ENCODE measurements around the gene PACSIN2.

The PACSIN2 gene

GRCh38 chr22:42992092-42992491 lies 22.9 kb downstream of the PACSIN2 start:
- no peak overlapping the region for H3K27ac Mint-ChIP-seq
- DNase-seq (no peak), ATAC-seq (replicated peaks) (no peak)
- H3K9me3 Mint-ChIP-seq, result no peaks in the 10 kb centered on the region
- peaks cover 11 to 18% of the 10 kb centered on the region in 2 donors for H3K36me3 Mint-ChIP-seq
- no peak overlapping the region for H3K4me3 Mint-ChIP-seq
- peaks cover 39 to 67% of the 10 kb centered on the region in 2 donors for H3K4me1 Mint-ChIP-seq
- H3K27me3 Mint-ChIP-seq, result no peaks in the 10 kb centered on the region

- H3K4me1 Mint-ChIP-seq, result peaks cover 42 to 69% of the 10 kb centered on the region in 2 donors
- no peak overlapping the region for H3K4me3 Mint-ChIP-seq
- no peaks in the 10 kb centered on the region for H3K9me3 Mint-ChIP-seq
- peak overlapping the region; percentile 25 for H3K27ac Mint-ChIP-seq
- peaks cover 10 to 15% of the 10 kb centered on the region in 2 donors for H3K36me3 Mint-ChIP-seq
- DNase-seq (no peak), ATAC-seq (replicated peaks) (peak in 1 of 2 donors; percentile 27)
- H3K27me3 Mint-ChIP-seq, result no peaks in the 10 kb centered on the region
Measured at GRCh38 chr22:42991010-42991651, 23.8 kb downstream of the PACSIN2 start.

- Mint-ChIP-seq H3K27ac (no peak overlapping the region), H3K36me3 (peaks cover 10 to 18% of the 10 kb centered on the region in 2 donors)
- no peak for ATAC-seq (replicated peaks)
Measured at GRCh38 chr22:42990131-42990838, 24.7 kb downstream of the PACSIN2 start.

GRCh38 chr22:42986115-42986514 lies 28.8 kb downstream of the PACSIN2 start:
- ATAC-seq (replicated peaks) (no peak), DNase-seq (no peak)
- Mint-ChIP-seq H3K4me1 (peaks cover 25 to 31% of the 10 kb centered on the region in 2 donors), H3K9me3 (no peaks in the 10 kb centered on the region), H3K27me3 (no peaks in the 10 kb centered on the region), H3K4me3 (no peak overlapping the region), H3K36me3 (peaks cover 2 to 6% of the 10 kb centered on the region in 2 donors), H3K27ac (peak overlapping the region; percentile 82)

More at GRCh38 chr22:42990131-42990838, 24.7 kb downstream of the PACSIN2 start:
- Mint-ChIP-seq H3K27me3 (no peaks in the 10 kb centered on the region), H3K4me1 (peaks cover 48 to 69% of the 10 kb centered on the region in 2 donors), H3K9me3 (no peaks in the 10 kb centered on the region), H3K4me3 (no peak overlapping the region)
- DNase-seq, result no peak

GRCh38 chr22:42985531-42985905 lies 29.4 kb downstream of the PACSIN2 start:
- DNase-seq (no peak), ATAC-seq (replicated peaks) (no peak)
- H3K27ac Mint-ChIP-seq, result peak overlapping the region; percentile 39
- H3K4me3 Mint-ChIP-seq, result no peak overlapping the region
- H3K9me3 Mint-ChIP-seq, result no peaks in the 10 kb centered on the region
- H3K4me1 Mint-ChIP-seq, result peaks cover 24 to 25% of the 10 kb centered on the region in 2 donors
- H3K27me3 Mint-ChIP-seq, result no peaks in the 10 kb centered on the region
- peaks cover 2 to 6% of the 10 kb centered on the region in 2 donors for H3K36me3 Mint-ChIP-seq

DNA sequence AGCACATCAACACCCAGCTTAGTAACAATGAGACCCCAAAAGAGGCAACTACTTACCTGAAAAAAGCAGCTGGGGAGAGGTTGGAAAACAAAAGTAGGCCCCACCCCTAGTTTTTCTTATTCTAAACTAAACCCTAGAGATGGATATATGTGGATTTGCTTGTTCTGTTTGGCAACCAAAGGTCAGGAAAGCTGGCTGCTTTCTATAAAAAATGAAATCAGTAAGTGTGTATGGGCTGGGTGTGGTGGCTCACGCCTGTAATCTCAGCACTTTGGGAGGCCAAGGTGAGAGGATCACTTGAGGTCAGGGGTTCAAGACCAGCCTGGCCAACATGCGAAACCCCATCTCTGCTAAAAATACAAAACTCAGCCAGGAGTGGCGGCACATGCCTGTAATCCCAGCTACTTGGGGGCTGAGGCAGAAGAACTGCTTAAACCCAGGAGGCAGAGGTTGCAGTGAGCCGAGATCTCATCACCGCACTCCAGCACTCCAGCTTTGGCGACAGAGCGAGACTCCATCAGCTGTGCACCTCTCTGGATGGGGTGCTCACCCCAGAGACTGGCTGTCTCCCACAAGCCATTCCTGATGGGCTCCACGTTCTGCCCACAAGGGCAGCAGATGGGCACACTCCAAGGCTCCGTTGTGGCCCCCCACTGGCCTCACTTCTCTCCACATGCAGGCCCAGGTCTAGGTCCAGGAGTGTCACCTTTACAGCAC lies 30.0 kb downstream of the PACSIN2 start:
- H3K4me1 Mint-ChIP-seq, result peaks cover 19 to 20% of the 10 kb centered on the region in 2 donors
- no peak for DNase-seq
- H3K36me3 Mint-ChIP-seq, result peaks cover 0 to 3% of the 10 kb centered on the region in 2 donors
- H3K9me3 Mint-ChIP-seq, result no peaks in the 10 kb centered on the region
- ATAC-seq (replicated peaks), result no peak
- H3K27ac Mint-ChIP-seq, result peak overlapping the region; percentile 39
- H3K27me3 Mint-ChIP-seq, result no peaks in the 10 kb centered on the region
- H3K4me3 Mint-ChIP-seq, result no peak overlapping the region

- ATAC-seq (replicated peaks), result no peak
- peaks cover 0 to 3% of the 10 kb centered on the region in 2 donors for H3K36me3 Mint-ChIP-seq
- no peak overlapping the region for H3K4me3 Mint-ChIP-seq
- H3K9me3 Mint-ChIP-seq, result no peaks in the 10 kb centered on the region
- no peak for DNase-seq
- no peaks in the 10 kb centered on the region for H3K27me3 Mint-ChIP-seq
- peak overlapping the region; percentile 20 for H3K27ac Mint-ChIP-seq
- peaks cover 22 to 25% of the 10 kb centered on the region in 2 donors for H3K4me1 Mint-ChIP-seq
Measured at GRCh38 chr22:42984397-42984796, 30.6 kb downstream of the PACSIN2 start.

DNA sequence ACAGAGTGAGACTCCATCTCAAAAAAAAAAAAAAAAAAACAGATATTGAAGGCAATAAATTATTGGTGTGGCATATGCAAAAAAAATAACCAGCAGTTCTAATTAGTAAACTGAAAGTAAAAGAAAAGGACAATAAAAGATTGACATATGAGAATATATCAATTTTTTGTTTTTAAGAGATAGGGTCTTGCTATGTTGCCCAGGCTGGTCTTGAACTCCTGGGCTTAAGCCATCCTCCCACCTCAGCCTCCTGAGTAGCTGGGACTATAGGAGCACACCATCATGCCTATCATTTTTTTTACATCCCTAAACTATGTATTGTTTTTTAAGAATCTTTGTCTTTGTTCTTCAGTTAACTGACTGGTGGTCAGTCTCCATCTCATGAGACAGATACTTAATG lies 31.5 kb downstream of the PACSIN2 start:
- no peak overlapping the region for H3K27ac Mint-ChIP-seq

GRCh38 chr22:42979606-42980005 lies 35.3 kb downstream of the PACSIN2 start:
- H3K9me3 Mint-ChIP-seq, result no peaks in the 10 kb centered on the region
- peaks cover 0 to 3% of the 10 kb centered on the region in 2 donors for H3K36me3 Mint-ChIP-seq
- DNase-seq (no peak), ATAC-seq (replicated peaks) (no peak)
- H3K4me1 Mint-ChIP-seq, result peaks cover 30 to 42% of the 10 kb centered on the region in 2 donors
- H3K4me3 Mint-ChIP-seq, result no peak overlapping the region
- H3K27me3 Mint-ChIP-seq, result no peaks in the 10 kb centered on the region
- no peak overlapping the region for H3K27ac Mint-ChIP-seq

More for the DNA sequence above, 31.5 kb downstream of the PACSIN2 start:
- DNase-seq, result no peak
- no peaks in the 10 kb centered on the region for H3K27me3 Mint-ChIP-seq
- no peak overlapping the region for H3K4me3 Mint-ChIP-seq
- peaks cover 26 to 34% of the 10 kb centered on the region in 2 donors for H3K4me1 Mint-ChIP-seq
- no peaks in the 10 kb centered on the region for H3K9me3 Mint-ChIP-seq
- H3K36me3 Mint-ChIP-seq, result peaks cover 0 to 6% of the 10 kb centered on the region in 2 donors
- no peak for ATAC-seq (replicated peaks)

GRCh38 chr22:42978453-42979103 lies 36.4 kb downstream of the PACSIN2 start:
- peaks cover 0 to 3% of the 10 kb centered on the region in 2 donors for H3K36me3 Mint-ChIP-seq
- DNase-seq (no peak), ATAC-seq (replicated peaks) (peak; percentile 48 to 54)
- peaks cover 30 to 53% of the 10 kb centered on the region in 2 donors for H3K4me1 Mint-ChIP-seq
- H3K27me3 Mint-ChIP-seq, result no peaks in the 10 kb centered on the region
- no peak overlapping the region for H3K4me3 Mint-ChIP-seq
- no peaks in the 10 kb centered on the region for H3K9me3 Mint-ChIP-seq
- no peak overlapping the region for H3K27ac Mint-ChIP-seq

GRCh38 chr22:42977569-42977968 lies 37.4 kb downstream of the PACSIN2 start:
- no peaks in the 10 kb centered on the region for H3K27me3 Mint-ChIP-seq
- peak; percentile 76 to 86 for ATAC-seq (replicated peaks)
- H3K36me3 Mint-ChIP-seq, result peaks cover 0 to 3% of the 10 kb centered on the region in 2 donors
- H3K4me3 Mint-ChIP-seq, result no peak overlapping the region
- no peak for DNase-seq
- peaks cover 39 to 63% of the 10 kb centered on the region in 2 donors for H3K4me1 Mint-ChIP-seq
- H3K27ac Mint-ChIP-seq, result peak overlapping the region; percentile 59
- no peaks in the 10 kb centered on the region for H3K9me3 Mint-ChIP-seq

GRCh38 chr22:42976217-42976933 lies 38.6 kb downstream of the PACSIN2 start:
- Mint-ChIP-seq H3K27ac (no peak overlapping the region), H3K36me3 (peaks cover 0 to 6% of the 10 kb centered on the region in 2 donors), H3K27me3 (no peaks in the 10 kb centered on the region), H3K4me3 (no peak overlapping the region), H3K9me3 (no peaks in the 10 kb centered on the region), H3K4me1 (peaks cover 42 to 67% of the 10 kb centered on the region in 2 donors)
- no peak for ATAC-seq (replicated peaks)
- no peak for DNase-seq

GRCh38 chr22:42974223-42974622 lies 40.7 kb downstream of the PACSIN2 start:
- Mint-ChIP-seq H3K27ac (peak overlapping the region; percentile 75), H3K9me3 (no peaks in the 10 kb centered on the region), H3K36me3 (peaks cover 2 to 12% of the 10 kb centered on the region in 2 donors), H3K27me3 (no peaks in the 10 kb centered on the region), H3K4me3 (no peak overlapping the region), H3K4me1 (peaks cover 43 to 71% of the 10 kb centered on the region in 2 donors)
- ATAC-seq (replicated peaks), result no peak
- DNase-seq, result no peak

All from stimulated activated naive B cell treated with anti-CD40 and anti-IgM and Interleukin-4, amounts not matched to agents 10 μg/mL and 1 μg/mL and 100 μg/mL, for 72 hours (primary cell).